ENCODE data around the gene SPRYD7.
"Not testable (repeated sequence)": the region's sequence is repeated elsewhere in the genome, so short reads cannot be mapped to it uniquely, and the experiment has no call there.

SPRYD7 gene

GRCh38 chr13:49936075-49936967, at the start of gene SPRYD7:
TSS of gene SPRYD7 (minus strand) at chr13:49936340. CDS start at chr13:49936235, 105 bp downstream.
- peak; percentile 96 for DNase-seq

- DNase-seq, result no peak
These were observed 49.0 kb upstream of the SPRYD7 start for GRCh38 chr13:49985129-49985528.

- no peak for DNase-seq
These were observed 44.1 kb upstream of the SPRYD7 start for GRCh38 chr13:49980266-49980665.

- no peak for DNase-seq
These were observed 41.9 kb upstream of the SPRYD7 start for GRCh38 chr13:49977992-49978391.

- peak; percentile 80 for DNase-seq
These were observed 40.4 kb upstream of the SPRYD7 start for GRCh38 chr13:49976314-49977258.

- no peak for DNase-seq
These were observed 39.7 kb upstream of the SPRYD7 start for GRCh38 chr13:49975826-49976225.

- no peak for DNase-seq
These were observed 36.6 kb upstream of the SPRYD7 start for GRCh38 chr13:49972709-49973108.

GRCh38 chr13:49967456-49967855, 31.3 kb upstream of the SPRYD7 start:
- DNase-seq, result no peak

GRCh38 chr13:49958321-49958720, 22.2 kb upstream of the SPRYD7 start:
- DNase-seq, result no peak

GRCh38 chr13:49956131-49956530, 20.0 kb upstream of the SPRYD7 start:
- no peak for DNase-seq

GRCh38 chr13:49954674-49955455, 18.7 kb upstream of the SPRYD7 start:
- DNase-seq, result no peak

GRCh38 chr13:49953560-49953959, 17.4 kb upstream of the SPRYD7 start:
- no peak for DNase-seq

- no peak for DNase-seq
These were observed 15.8 kb upstream of the SPRYD7 start for GRCh38 chr13:49951754-49952535.

GRCh38 chr13:49948777-49949270, 12.7 kb upstream of the SPRYD7 start:
- not testable (repeated sequence) for DNase-seq

GRCh38 chr13:49939321-49939720, 3.2 kb upstream of the SPRYD7 start:
- DNase-seq, result no peak

- no peak for DNase-seq
These were observed 2.8 kb upstream of the SPRYD7 start for GRCh38 chr13:49938921-49939320.

- DNase-seq, result no peak
These were observed 2.2 kb upstream of the SPRYD7 start for GRCh38 chr13:49938314-49938713.

- DNase-seq, result peak; percentile 2
These were observed 781 bp upstream of the SPRYD7 start for GRCh38 chr13:49936968-49937273.

GRCh38 chr13:49935171-49936074, 717 bp downstream of the SPRYD7 start:
- peak; percentile 39 for DNase-seq

- DNase-seq, result no peak
These were observed 2.6 kb downstream of the SPRYD7 start for GRCh38 chr13:49933511-49933910.

- DNase-seq, result no peak
These were observed 3.3 kb downstream of the SPRYD7 start for GRCh38 chr13:49932868-49933267.
